Cardiac septum (tissue), 1 donor: ENCODE data around the gene C22orf23. TPM values are rescaled to one million over a fixed set of nuclear protein-coding genes. Genes with fewer than 3 reads are reported as not detected.
"Not testable (repeated sequence)": the region's sequence is repeated elsewhere in the genome, so short reads cannot be mapped to it uniquely, and the experiment has no call there.

Source experiments
- DNase-seq: peaks from one replicate; pipeline ENCODE4 v3.0.0-alpha.2; 2020; ENCODE audit warnings: low spot score
- intact Hi-C: fragments of 100-400 bp; cut with DNase I; formaldehyde crosslinking; loops from one replicate; pipeline ENCODE4 v1.14.0; 2022
- total RNA-seq: library from RNA; stranded (reverse); fragmentation: NEBNext Ultra II Directional; extraction: Animal tissue kit (Norgen Biotek cat#: 25700); gene quantifications from one replicate; pipeline ENCODE4 v1.2.1, GENCODE V29; 2021
- donor health status: DM: no; HTN: no; CAD: no.

The C22orf23 gene
- total RNA-seq, 1 donor from 2014 or later: 0.54 TPM

DNA sequence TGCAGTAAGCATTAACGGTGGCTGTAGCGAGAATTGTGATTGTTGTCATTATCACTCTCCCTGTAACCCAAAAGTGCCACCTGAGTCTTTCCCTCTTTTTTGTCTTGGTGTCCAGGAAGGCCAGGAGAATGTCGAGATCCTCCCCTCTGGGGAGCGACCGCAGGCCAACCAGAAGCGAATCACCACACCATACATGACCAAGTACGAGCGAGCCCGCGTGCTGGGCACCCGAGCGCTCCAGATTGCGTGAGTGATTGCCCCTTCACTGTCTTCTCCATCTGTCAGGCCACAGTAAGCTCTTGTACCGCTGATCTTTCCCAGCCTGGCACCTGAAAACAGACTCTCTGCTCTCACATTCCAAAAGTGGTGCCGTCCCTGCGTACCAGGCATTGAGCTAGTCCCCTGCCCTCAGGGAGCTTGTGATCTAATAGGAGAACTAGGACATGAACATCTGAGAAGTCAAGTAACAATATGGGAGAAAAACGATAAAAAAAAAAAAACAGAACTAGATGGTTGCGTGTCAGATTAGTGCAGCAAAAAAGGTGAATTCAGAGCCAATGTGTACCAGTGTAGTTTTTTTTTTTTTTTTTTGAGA lies 5.9 kb upstream of the C22orf23 start:
- no peak for DNase-seq
- intact Hi-C loops: no loop called here

DNA sequence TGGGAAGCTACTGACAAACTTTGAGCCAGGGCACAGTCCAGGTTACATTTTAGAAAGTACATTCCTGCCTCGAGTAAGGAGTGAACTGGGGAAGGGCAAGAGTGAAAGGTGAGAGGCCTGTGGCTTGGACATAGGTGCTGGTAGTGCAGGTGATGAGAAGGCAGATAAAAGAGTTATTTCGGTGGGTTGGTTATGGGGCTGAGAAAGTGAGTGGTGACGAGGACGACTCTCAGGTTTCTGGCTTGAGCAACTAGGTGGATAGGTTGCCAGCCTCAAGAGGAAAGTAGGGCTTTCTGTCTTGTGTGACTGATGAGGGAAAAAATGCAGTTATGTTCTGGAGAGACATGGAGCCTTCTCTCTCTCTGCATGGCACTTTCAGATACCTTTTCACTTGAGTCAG lies 3.8 kb upstream of the C22orf23 start:
- intact Hi-C loops: no loop called here
- no peak for DNase-seq

DNA sequence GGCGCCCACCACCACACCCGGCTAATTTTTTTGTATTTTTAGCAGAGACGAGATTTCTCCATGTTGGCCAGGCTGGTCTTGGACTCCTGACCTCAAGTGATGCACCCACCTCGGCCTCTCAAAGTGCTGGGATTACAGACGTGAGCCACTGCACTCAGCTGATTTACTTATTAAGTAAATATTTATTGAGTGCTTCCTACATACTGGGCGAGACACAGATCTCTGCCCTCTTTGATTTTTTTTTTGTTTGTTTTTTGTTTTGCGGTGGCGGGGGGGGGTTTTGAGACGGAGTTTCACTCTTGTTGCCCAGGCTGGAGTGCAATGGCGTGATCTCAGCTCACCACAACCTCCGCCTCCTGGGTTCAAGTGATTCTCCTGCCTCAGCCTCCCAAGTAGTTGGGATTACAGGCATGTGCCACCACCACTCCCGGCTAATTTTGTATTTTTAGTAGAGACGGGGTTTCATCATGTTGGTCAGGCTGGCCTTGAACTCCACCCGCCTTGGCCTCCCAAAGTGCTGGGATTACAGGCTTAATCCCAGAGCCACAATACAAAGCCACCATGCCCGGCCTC lies 2.5 kb upstream of the C22orf23 start:
- DNase-seq, intact Hi-C loops: not testable (repeated sequence)

DNA sequence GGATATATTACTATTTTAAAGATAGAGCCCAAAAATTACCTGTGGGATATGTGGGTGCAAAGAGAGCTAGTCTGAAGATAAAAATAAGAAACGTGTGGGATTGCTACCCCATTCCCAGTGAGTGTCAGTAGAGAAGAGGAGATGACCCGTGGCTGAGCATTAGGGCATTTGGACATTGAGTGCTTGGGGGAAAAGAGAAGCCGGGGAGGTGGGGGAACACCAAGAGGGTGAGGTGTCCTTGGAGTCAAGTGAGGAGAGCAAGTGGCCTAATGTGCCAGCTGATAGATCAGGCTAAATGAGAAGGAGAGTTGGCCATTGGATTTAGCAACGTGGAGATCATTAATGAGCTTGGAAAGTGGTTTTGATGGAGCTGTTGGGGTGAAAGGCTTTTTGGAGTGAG lies 1.3 kb upstream of the C22orf23 start:
- intact Hi-C loops: no loop called here
- DNase-seq: no peak

DNA sequence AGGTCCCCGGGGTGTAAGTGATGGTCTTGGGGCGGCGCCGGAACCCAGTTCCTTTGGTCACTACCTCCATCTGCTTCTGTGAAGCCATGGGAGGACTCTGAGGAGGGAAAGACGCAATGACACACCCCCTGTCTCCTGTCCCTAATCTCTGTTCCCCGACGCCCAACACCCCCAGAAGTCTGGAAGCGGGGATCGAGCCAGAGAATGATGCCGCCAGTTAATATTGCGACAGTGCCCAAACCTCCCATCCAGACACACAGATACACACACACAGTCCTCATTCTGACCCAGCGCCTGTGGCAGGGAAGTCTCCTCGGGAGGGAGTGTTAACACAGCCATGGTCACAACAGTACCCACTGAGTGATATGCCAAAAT lies 352 bp downstream of the C22orf23 start:
- intact Hi-C loops: no loop called here
- no peak for DNase-seq

DNA sequence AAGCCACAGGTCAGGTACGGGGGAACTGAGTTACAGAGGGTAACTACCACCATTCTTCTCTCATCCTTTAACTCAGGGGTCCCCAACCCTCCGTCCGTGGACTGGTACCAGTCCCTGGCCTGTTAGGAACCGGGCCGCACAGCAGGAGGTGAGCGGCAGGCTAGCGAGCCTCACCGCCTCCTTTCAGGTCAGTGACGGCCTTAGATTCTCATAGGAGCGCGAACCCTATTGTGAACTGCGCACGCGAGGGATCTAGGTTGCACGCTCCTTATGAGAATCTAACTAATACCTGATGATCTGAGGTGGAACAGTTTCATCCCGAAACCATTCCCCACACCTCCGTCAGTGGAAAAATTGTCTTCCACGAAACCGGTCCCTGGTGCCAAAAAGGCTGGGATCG lies 772 bp downstream of the C22orf23 start:
- intact Hi-C loops, DNase-seq: not testable (repeated sequence)

DNA sequence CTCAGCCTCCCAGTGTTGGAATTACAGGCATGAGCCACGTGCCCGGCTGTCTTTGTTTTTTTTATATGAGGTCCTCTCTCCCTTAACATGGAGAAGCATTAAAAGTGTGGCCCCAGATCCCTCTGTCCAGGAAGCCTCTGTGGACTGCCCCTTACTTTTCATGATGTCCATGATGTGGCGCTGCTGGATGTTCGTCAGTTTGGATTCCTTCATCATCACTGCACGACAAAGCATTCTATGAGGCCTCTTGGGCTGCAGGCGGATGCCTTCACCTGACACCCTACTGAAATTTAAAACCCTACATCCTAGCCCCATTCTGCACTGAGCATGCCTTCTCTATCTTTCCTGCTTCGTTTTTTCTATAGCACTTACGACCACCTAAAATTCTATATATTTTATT lies 2.1 kb downstream of the C22orf23 start:
- intact Hi-C loops: no loop called here
- DNase-seq: no peak

DNA sequence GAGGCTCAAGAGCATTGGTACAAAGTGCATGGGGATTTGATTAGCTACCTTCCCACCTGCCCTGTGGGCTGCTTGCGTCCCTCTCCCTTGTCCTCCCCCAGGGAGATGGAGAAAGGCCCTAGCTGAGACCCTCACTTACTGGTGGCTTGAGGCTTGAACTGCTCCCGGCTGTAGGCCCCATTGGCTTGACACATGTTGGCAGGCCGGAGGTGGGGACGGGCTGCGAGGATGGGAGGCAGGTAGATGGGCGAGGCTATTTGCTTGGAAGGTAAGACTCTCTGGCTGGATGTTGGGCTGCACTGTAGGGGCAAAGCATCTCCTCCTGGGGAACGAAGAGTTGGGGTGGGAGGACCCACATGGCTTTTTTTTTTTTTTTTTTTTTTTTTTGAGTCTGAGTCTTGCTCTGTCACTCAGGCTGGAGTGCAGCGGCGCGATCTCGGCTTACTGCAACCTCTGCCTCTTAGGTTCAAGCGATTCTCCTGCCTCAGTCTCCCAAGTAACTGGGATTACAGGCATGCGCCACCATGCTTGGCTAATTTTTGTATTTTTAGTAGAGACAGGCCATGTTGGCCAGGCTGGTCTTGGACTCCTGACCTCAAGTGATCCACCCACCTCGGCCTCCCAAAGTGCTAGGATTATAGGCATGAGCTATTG lies 6.1 kb downstream of the C22orf23 start:
- DNase-seq, intact Hi-C loops: not testable (repeated sequence)

DNA sequence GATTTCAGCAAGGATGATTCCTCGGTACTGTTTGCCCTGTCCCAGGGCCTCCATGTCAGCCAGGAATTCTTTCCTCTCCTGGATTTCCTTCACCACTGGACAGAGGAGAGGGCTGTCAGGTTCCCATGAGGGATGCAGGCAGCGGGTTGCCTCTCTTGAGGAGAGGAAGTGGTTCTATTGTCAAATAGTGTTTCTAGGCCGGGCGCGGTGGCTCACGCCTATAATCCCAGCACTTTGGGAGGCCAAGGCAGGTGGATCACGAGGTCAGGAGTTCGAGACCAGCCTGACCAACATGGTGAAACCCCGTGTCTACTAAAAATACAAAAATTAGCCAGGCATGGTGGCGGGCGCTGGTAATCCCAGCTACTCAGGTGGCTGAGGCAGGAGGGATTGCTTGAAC lies 9.0 kb downstream of the C22orf23 start:
- intact Hi-C loops, DNase-seq: not testable (repeated sequence)

DNA sequence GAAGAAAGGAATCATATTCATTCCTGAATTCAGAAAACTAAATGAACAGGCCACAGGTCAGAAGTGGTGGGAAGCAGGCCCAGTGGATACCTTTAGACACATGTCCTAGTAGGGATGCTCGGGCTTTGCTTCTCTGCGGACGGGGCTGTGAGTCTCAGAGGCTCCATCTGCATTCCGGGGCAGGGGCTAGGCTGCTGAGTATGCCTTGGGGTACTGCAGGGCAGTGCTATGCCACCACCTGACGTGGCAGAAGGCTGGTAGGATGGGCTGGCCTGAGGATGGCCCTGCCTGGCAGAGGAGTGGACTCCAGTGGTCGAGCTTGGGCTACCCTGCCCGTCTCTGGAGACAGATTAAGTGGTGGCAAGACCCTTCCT lies 9.6 kb downstream of the C22orf23 start:
- no peak for DNase-seq
- intact Hi-C loops: no loop called here

DNA sequence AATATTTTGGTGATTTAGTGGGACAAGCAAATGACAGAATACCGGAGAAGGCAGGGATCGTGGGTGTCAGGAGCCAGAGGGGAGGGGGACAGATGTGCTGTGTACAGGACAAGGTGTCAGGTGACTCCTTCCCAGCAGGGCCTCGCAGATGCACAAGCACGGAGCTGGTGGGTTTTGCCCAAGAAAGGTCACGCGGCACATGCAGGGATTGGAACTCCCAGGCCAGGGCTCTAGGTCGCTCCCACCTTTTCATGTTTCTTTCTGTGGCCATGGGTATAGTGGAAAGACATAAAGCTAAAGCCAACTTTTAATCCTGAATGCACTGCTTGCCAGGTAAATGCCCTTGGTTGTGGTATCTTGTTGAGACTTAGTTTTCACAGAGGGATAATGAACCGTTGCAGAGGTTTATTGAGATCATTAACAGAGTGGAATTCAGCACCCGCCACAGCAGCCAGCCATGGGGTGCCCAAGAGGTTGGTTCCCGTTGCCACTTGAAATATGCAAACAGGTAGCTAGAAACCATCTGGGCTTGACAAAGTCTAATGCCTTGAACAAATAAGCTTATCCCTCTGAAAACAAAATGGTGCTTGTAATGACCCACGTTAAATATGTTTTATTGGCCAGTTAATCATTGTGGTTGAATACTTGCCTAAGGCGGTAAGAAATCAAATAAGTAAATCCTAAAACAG lies 10.1 kb downstream of the C22orf23 start:
- intact Hi-C loops: no loop called here
- DNase-seq: no peak

DNA sequence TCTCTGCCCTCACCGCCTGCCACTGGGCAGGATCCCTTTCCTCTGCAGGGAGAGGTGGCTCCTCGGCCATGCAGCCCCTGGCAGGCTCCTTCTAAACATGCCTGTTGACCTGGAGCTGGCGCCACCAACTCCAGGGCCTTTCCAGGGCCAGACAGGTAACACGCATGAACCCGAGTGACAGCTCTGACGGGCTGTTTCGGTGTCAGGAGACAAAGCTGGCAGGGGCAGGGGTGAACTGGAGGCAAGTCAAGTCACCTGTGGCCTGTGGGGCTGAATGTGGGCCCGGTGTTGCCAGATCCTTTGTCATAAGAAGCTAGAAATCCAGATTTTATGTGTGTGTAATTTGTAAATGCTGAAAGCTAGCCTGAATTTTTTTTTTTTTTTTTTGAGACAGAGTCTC lies 11.3 kb downstream of the C22orf23 start:
- intact Hi-C loops: no loop called here

DNA sequence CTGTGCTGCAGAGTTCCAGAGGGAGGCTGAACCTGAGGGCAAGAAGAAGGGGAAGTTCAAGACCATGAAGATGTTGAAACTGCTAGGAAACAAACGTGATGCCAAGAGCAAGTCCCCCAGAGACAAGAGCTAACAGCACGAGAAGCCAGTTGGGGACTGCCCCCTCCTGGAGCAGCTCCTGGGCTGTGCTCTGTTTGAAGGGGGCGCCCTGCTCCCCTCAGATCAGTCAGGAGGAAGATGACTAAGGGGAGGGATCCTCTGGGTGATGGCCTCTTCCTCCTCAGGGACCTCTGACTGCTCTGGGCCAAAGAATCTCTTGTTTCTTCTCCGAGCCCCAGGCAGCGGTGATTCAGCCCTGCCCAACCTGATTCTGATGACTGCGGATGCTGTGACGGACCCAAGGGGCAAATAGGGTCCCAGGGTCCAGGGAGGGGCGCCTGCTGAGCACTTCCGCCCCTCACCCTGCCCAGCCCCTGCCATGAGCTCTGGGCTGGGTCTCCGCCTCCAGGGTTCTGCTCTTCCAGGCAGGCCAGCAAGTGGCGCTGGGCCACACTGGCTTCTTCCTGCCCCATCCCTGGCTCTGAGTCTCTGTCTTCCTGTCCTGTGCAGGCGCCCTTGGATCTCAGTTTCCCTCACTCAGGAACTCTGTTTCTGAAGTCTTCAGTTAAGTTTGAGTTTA lies 12.6 kb downstream of the C22orf23 start:
- intact Hi-C loops: no loop called here
- no peak for DNase-seq

More for the DNA sequence above, 11.3 kb downstream of the C22orf23 start:
- no peak for DNase-seq

DNA sequence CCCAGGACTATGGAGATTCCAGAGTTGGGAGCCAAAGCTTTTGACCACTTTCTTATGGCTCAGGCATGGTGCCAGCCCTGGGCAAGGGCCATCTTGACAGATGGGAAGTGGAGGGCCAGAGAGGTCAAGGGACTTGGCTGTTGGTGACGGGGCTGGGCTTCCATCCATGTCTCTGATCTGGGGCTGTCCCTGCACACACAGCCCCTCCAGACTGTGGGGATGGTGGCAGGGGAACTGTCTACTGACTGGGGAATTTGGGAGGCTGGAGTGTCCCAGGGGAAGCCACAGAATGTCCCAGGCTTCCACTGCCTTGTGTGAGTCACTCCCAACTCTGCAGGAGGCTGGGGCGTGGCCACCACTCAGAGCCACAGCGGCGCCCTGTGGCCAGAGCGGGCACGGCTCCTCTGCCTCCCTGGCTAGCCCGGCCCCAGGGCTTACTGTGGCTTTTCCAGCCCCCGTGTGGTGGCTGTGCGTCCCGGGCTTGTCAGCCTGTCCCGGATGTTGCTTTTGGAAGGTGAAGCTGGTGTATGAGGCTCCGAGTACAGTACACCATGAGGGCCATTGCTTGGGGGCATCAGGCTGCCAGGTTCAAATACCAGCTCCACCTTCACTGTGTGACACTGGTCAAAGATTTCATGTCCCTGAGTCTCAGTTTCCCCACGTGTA lies 19.6 kb downstream of the C22orf23 start:
- peak; percentile 95 for DNase-seq
- intact Hi-C loops: loop anchor here (5.0 to 10.0 kb wide), 2 partner anchors 47 to 119 kb away; no protein-coding TSS in a partner anchor

DNA sequence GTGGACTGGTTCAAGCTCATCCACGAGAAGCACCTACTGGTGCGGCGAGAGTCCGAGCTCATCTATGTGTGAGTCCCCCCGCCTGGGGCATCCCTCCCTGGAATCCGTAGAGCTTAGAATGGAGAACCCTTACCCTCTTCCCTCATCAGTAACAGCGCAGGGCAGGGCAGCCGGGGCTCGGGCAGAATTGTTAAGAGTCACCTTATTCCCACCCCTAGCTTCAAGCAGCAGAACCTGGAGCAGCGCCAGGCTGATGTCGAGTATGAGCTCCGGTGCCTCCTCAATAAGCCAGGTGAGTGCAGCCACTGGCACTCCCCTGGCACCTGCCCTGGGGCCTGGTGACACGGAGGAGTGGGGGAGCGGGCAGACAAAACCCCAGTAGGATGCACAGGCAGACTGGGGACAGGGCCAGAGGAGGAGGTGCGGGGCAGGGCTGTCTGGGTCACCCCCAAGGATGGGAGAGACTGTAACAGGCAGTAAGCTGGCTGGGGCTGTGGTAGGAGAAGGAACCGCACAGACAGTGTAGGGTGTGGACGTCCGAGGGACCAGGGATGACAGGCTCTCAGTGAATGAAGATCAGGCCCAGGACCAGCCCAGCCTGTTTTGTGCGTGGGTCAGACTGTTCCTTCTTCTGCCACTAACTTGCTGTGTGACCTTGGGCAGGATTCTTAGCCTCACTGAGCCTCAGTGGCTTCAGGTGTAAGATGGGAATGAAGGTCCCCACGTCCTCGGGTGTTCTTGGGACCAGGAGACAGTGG lies 20.4 kb downstream of the C22orf23 start:
- no peak for DNase-seq
- intact Hi-C loops: loop anchor here (5.0 to 10.0 kb wide), 2 partner anchors 46 to 118 kb away; no protein-coding TSS in a partner anchor

DNA sequence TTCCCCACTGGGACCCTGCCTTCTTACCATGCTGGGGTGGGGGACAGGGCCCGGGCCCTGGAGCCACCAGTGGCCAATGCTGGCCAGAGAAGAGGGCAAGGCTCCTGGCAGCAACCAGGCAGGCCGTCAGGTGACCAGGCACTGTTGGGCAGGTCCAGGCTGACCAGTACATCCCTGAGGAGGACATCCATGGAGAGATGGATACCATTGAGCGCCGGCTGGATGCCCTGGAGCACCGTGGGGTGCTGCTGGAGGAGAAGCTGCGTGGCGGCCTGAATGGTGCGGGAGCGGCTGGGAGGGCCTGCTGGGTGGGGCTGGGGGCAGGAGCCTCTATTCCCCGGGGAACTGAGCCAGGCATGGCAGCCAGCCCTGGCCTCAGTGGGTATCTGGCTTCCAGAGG lies 21.0 kb downstream of the C22orf23 start:
- intact Hi-C loops: loop anchor here (5.0 to 10.0 kb wide), 2 partner anchors 45 to 118 kb away; no protein-coding TSS in a partner anchor

DNA sequence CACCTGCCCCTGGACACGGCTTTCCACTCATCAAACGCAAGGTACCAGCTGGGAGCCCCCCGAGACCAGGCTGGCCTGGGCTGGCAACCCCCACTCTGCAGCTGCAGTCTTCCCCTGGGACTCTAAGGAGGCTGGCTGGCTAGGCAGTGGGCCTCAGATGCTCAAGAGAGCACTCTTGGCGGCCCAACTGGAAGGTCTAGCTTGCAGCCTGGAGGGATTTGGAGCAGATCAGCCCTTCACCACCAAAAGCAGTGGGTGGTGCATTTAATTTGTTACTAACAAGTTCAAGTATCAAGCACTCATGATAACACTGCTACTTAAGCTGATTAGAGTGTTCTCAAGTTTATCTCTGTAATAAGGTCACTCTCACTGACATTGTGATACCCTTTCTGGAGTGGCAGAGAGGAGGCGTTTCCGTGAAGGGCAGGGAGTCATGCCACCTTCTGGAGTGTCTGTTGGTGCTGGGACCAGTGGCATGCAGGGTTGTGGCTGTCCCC lies 21.5 kb downstream of the C22orf23 start:
- DNase-seq: no peak
- intact Hi-C loops: loop anchor here (5.0 to 10.0 kb wide), 2 partner anchors 45 to 117 kb away; no protein-coding TSS in a partner anchor

More for the DNA sequence above, 21.0 kb downstream of the C22orf23 start:
- no peak for DNase-seq

DNA sequence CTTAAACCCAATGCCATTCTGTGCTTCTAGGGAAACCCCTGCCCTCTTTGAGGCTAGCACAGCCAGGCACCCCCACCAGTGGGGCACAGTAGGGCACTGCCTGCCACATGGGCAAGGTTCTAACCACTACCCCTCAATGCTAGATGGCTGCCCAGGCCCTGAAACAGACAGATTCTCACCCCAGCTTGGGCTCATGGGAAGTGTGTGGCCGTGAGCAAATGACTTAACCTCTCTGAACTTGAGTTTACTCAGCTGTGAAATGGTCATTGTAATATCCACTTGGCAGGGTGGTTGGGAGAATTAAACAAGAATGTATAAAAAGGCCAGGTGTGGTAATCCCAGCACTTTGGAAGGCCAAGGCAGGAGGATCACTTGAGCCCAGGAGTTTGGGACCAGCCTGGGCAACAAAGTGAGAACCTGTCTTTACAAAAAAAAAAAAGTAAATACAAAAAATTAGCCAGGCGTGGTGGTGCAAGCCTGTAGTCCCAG lies 22.4 kb downstream of the C22orf23 start:
- intact Hi-C loops: loop anchor here (5.0 to 10.0 kb wide), 2 partner anchors 44 to 116 kb away; no protein-coding TSS in a partner anchor
- no peak for DNase-seq
